HG03460 (cell line): Measurements from ENCODE around the gene B3GNT3.
"Not testable (repeated sequence)": the region's sequence is repeated elsewhere in the genome, so short reads cannot be mapped to it uniquely, and the experiment has no call there.

Experiments
- ATAC-seq: cut with Tn5 transposase; IDR thresholded peaks from one replicate; pipeline ENCODE4 v1.9.1; 2021; ENCODE audit not compliant: unreplicated experiment

The B3GNT3 gene

DNA sequence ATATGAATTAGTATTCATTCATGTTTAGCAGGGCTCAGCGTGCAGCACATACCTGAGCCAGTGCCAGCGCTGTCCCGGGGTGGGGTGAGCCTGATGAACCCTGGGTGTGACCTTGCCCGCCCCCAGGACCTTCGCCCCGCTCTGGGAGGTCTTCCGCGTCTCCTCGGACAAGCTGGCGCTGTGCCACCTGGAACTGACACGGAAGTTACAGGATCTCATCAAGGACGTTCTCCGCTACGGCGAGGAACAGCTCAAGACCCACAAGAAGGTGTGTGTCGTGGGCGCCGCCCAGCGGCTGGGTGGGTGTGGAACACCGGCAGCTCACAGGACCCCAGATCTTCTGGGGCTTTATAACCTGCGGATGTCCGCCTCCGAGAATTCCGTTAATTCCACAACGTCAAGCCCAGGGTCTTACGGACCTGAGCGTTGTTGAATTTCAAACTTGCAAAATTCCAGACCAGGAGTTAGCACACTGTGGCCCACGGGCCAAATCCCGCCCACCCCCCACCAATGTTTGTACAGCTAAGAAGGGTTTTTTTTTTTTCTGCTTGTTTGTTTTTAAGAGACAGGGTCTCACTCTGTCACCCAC, 28.3 kb upstream of the B3GNT3 start:
- no peak for ATAC-seq

DNA sequence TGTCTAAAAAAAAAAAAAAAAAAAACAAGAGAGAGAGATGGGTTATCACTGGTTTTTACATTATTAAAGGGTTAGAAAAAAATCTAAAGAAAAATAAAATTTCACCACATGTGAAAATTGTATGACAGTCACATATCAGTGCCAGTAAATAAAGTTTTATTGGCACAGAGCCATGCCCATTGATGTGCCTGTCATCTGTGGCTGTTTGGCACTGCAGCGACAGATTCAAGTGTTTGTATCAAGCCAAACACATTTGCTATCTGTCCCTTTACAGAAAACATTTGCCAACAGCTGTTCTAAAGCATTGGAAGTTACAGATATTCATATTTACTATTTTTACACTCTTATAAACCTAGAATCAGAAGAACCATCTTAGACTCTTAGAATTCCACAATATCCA, 27.4 kb upstream of the B3GNT3 start:
- no peak for ATAC-seq

DNA sequence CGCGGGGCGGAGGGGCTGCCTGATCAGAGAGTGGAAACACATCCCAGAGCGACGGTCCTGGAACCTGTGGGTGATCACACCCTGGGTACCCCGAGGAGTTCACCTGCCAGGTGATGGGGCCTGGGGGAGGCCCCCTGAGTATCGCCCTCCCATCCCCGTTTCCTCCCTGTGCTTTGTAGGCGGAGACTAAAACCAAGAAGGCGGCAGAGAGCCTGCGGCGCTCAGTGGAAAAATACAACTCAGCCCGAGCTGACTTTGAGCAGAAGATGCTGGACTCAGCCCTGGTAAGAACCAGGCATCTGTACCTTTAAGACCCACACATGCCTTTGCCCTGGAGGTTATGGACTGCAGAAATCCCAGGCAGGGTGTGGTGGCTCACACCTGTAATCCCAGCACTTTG, 24.3 kb upstream of the B3GNT3 start:
- ATAC-seq: no peak

DNA sequence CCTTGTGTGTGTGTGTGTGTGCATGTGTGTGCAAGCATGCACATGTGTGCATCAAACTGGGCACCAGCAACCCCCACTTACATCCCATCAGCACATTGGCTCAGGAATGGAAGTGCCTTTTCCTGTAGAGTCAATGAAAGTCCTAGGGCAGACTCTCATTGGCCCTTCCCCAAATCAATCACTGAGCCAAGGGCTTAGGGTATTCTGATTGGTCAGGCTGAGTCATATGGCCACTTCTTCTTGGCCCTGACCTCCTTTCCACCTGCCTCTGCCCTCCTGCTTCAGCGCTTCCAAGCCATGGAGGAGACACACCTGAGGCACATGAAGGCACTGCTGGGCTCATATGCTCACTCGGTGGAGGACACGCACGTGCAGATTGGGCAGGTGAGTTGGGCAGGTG, 22.8 kb upstream of the B3GNT3 start:
- no peak for ATAC-seq

GRCh38 chr19:17775245-17775927, 19.6 kb upstream of the B3GNT3 start:
- ATAC-seq: no peak

DNA sequence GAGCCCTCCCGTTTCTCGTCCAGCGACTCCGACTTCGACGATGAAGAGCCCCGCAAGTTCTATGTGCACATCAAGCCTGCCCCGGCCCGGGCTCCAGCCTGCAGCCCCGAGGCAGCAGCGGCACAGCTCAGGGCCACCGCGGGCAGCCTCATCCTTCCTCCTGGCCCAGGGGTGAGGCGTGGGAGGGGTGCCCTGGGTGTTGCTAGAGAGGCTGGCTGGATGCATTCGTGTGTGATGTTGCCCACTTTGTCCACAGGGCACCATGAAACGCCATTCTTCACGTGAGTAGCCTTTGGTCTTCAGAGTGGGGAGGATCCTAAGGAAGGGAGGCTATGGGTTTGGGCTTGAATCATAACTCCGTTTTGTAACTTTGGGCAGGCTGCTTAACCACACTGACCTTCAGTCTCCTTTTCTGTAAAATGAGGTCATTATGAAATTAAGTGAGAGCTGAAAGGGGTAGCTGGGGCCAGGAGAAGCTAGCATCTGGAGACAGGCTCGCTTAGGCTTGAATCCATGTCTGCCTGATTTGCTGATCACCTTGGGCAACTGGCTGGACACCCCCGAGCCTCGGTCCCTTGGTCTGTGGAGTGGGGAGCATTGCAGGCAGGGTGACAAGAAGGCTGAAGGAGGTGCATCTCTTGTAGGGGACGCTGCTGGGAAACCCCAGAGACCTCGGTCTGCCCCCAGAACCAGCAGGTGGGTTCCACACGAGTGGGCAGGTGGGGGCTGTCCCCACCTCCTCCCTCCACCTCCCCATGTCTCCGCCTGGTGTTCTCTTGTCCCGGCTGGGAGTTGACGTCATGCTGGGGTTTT, 18.7 kb upstream of the B3GNT3 start:
- ATAC-seq: peak; percentile 58

DNA sequence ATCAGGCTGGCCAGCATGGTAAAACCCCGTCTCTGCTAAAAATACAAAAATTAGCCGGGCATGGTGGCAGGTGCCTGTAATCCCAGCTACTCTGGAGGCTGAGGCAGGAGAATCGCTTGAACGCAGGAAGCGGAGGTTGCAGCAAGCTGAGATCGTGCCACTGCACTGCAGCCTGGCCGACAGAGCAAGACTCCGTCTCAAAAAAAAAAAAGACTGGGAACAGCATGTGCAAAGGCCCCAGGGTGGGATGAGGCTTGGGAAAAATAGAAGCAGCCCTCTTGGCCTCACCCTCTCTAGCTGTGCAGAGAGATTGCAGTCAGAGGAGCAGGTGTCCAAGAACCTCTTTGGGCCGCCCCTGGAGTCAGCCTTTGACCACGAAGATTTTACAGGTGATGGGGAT, 17.1 kb upstream of the B3GNT3 start:
- ATAC-seq: not testable (repeated sequence)

GRCh38 chr19:17778251-17778967, 16.5 kb upstream of the B3GNT3 start:
- no peak for ATAC-seq

GRCh38 chr19:17778968-17779929, 15.7 kb upstream of the B3GNT3 start:
- no peak for ATAC-seq

GRCh38 chr19:17780781-17781180, 14.2 kb upstream of the B3GNT3 start:
- ATAC-seq: no peak

- ATAC-seq: not testable (repeated sequence)
Observed at GRCh38 chr19:17783721-17784120, 11.2 kb upstream of the B3GNT3 start.

GRCh38 chr19:17784201-17785008, 10.5 kb upstream of the B3GNT3 start:
- no peak for ATAC-seq

DNA sequence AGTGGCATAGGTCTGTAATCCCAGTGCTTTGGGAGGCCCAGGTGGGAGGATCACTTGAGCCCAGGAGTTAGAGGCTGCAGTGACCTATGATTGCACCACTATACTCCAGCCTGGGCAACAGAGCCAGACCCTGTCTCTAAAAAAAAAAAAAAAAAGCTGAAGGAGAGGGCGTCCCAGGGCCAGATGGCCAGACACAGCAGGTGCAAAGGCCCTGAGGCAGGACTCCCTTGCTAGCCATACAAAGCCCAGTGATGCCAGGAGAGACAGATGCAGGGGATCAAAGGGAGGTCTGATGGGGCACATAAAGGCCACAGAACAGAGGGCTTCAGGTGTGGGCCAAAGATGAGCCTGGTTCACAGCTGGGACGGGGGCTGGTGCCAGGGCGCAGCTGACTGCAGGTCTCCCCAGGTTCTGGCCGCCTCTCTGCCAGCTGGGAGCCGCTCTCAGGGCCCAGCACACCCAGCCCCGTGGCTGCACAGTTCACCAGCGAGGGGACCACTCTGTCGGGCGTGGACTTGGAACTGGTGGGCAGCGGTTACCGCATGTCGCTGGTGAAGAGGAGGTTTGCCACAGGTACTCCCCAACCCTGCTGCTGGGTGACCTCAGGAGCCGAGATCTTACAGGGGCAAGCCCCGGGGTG, 7.5 kb upstream of the B3GNT3 start:
- no peak for ATAC-seq

DNA sequence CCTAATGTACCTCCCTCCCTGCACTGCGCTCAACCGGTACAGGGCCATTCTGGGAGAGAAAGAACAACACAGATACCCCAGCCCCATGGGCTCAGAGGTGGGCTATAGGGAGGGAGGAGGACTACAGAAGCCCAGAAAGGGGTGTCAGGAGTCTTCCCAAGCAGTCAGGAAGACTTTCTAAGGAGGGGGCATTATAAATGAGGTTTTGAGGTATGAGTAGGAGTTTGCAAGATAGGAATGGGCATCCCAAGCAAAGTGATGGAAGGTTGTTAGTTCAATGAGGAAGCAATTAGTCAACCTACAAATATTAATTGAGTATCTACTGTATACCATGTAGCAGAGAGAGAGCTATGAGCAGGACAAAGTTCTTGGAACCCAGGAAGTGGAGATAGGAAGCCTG, 6.3 kb upstream of the B3GNT3 start:
- no peak for ATAC-seq

- no peak for ATAC-seq
Observed at GRCh38 chr19:17790059-17790780, 4.7 kb upstream of the B3GNT3 start.

DNA sequence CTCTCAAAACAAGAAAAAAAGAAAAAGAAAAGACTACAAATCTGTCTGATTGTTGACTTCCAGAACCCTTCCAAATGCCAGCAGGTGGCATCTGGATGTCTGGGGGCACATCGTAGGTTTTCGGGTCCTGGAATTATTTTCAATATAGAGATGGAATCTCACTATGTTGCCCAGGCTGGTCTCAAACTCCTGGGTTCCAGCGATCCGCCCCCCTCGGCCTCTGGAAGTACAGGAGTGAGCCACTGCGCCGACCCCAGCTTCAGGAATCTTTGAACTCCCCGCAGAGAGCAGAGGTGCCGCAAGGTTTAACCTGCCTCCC, 567 bp upstream of the B3GNT3 start:
- ATAC-seq: no peak

DNA sequence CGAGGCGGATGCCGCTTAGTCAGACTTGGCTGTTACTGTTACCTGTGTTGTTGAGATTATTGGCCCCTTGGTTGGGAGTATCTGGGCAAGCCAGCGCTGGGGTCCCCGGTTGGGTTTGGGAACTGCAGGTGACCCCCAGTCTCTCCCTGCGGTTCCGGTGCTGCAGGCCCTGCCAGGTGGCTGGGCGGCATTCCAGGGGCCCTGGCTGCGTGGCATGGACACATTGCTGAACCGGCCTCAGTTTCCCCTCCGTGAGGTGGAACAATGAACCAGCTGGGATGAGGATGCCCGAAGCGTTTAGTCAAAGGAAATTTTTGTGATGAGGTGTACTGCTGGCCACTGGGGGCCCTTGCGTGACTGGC, 538 bp downstream of the B3GNT3 start:
- ATAC-seq: no peak

DNA sequence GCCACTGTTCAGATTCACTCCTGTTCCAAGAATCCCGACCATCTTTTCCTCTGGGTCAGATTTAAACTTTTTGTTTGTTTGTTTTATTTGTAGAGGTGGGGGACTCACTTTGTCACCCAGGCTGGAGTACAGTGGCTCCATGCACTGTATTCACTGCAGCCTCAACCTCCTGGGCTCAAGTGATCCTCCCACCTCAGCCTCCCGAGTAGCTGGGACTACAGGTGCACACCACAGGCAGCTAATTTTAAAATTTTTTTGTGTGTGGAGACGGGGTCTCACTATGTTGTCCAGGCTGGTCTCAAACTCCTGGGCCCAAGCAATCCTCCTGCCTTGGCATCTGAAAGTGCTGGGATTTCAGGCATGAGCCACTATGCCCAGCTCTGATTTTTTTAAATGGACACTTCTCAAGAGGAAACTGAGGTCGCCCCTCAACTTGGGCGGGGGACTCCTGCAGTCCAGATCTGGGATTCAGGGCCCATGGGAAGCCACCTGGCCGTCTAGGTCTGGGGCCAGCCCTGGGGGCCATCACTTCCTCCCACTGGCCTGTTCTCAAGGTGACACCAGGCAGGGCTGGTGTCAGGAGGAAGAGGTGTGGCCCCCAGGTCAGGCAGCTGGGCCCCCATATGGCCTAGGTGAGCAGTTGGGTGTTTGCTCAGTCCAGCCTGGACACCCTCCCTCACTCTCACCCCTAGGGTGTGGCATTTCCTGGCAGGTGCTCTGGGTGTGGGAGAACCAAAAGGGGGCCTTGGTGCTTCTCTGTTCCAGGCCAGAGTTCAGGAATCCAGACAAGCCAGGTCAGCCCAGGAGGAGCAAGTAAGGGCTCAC, 1.3 kb downstream of the B3GNT3 start:
- no peak for ATAC-seq
